ENCODE data around the gene RNF183.

RNF183 gene

DNA sequence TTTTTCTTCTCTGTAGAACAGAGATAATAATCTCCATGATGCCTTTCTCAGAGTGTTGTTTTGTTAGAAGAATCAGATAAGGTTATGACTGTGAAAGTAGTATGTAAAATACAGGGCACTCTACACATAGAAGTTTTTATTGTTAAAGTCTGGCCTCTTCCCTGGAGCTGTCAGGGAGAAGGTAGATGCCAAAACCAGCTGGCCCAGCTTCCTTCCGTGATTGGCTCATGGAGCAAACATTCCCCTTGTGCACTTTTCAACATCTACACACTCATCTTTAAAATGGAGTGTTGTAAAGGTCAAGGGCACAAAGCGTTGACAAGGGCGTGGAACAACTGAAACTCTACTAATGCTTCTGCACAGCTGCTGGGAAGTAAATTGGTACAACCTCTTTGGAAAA, 7.4 kb upstream of the RNF183 start:
- no peak overlapping the region for H3K4me3 ChIP-seq (ENCODE audit: low read length)
- TF ChIP-seq, protein P1, sequence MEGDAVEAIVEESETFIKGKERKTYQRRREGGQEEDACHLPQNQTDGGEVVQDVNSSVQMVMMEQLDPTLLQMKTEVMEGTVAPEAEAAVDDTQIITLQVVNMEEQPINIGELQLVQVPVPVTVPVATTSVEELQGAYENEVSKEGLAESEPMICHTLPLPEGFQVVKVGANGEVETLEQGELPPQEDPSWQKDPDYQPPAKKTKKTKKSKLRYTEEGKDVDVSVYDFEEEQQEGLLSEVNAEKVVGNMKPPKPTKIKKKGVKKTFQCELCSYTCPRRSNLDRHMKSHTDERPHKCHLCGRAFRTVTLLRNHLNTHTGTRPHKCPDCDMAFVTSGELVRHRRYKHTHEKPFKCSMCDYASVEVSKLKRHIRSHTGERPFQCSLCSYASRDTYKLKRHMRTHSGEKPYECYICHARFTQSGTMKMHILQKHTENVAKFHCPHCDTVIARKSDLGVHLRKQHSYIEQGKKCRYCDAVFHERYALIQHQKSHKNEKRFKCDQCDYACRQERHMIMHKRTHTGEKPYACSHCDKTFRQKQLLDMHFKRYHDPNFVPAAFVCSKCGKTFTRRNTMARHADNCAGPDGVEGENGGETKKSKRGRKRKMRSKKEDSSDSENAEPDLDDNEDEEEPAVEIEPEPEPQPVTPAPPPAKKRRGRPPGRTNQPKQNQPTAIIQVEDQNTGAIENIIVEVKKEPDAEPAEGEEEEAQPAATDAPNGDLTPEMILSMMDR (IDR thresholded peaks at IDR 0.05; ENCODE audit: insufficient read depth, low read depth, low read length, missing control alignments) = no peak
- DNase-seq (ENCODE audit: low read depth) = no peak

DNA sequence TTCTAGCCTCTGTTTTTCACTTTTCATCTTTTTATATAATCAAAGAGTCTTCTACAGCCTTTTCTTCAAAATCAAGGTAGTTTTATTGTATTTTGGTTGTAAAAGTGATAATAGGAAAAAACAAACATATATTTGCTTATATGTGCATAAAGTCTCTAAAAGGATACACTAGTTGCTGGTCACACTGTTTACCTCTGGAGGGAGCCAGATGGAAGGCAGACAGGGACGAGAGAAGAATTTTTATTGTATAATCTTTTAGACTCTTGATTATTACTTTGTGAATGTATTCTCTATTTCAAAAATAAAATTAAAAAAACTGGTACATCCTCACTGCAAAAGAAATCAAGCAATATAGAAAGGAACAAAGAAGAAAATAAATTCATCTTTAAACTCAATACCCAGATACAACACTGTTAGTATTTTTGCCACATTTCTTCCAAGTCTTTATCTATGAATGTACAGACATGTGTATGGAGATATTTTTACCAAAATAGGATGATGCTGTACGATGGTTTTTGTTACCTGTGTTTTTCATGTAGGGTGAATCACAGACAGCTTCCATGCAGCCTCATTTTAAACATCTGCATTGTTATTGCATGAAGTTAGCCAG, 6.1 kb upstream of the RNF183 start:
- H3K4me3 ChIP-seq (ENCODE audit: low read length) = no peak overlapping the region
- TF ChIP-seq, protein P1 (IDR thresholded peaks at IDR 0.05; ENCODE audit: insufficient read depth, low read depth, low read length, missing control alignments) = peak; percentile 90
- DNase-seq (ENCODE audit: low read depth) = peak; percentile 60

DNA sequence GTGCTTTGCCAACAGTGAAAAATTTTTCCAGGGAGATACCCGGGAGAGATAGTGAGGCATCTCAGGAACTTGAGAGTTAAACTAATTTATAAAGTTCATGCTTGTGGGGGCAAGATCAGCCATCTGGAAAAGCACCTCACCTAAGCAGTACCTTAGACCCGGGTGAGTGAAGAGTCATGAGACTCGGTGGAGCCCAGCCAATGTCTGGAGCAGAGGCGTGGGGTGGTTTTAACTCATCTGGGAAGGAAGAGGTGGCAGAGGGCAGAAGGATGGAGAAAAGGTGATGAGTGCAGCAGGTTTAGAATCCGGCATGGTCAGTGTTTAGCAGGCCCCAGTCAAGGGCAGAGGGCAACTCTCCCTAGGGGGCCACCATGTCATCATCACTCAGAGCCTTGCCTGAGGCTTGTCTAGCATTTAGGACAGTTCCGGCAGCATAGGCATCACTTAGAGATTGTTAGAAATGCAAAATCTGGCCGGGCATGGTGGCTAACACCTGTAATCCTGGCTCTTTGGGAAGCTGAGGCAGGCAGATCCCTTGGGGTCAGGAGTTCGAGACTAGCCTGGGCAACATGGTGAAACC, 4.3 kb upstream of the RNF183 start:
- TF ChIP-seq, protein P1 (IDR thresholded peaks at IDR 0.05; ENCODE audit: insufficient read depth, low read depth, low read length, missing control alignments) = no peak
- H3K4me3 ChIP-seq (ENCODE audit: low read length) = no peak overlapping the region
- DNase-seq (ENCODE audit: low read depth) = no peak

DNA sequence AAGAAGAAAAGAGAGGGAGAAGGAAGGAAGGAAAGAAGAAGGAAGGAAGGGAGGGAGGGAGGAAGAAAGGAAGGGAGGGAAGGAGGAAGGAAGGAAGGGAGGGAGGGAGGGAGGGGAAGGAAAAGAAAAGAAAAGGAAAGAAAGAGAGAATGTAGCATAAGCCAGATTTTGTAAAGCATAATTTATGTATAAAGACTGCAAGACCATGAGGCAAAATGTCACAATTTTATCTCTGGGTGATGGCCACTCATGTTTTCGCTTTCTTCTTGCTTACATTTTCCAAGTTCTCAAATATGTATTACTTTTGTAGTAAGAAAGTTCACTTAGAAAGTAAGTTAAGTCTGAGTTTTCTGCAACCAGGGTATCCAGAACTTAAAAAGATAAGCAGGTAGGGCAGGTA, 3.4 kb upstream of the RNF183 start:
- DNase-seq (ENCODE audit: low read depth) = no peak
- no peak overlapping the region for H3K4me3 ChIP-seq (ENCODE audit: low read length)
- TF ChIP-seq, protein P1 (IDR thresholded peaks at IDR 0.05; ENCODE audit: insufficient read depth, low read depth, low read length, missing control alignments) = no peak

DNA sequence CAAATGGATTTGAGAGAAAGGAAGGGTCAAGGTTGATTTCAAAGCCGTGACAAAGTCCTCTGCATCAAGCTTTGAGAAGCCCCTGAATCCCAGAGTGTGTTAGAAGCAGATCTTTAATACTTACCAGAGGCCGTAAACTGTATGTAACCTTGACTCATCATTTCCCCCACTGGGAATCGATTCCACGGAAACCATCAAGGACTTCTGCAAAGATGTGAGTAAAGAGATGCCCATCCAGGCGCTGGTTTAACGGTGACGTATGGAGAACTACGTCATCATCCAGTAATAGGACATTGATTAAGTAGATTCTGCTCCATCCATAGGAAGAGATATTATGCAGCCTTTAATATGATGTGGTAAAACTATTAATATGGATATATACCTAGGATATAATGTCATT, 1.6 kb downstream of the RNF183 start:
- H3K4me3 ChIP-seq (ENCODE audit: low read length) = no peak overlapping the region
- DNase-seq (ENCODE audit: low read depth) = no peak
- TF ChIP-seq, protein P1 (IDR thresholded peaks at IDR 0.05; ENCODE audit: insufficient read depth, low read depth, low read length, missing control alignments) = no peak

DNA sequence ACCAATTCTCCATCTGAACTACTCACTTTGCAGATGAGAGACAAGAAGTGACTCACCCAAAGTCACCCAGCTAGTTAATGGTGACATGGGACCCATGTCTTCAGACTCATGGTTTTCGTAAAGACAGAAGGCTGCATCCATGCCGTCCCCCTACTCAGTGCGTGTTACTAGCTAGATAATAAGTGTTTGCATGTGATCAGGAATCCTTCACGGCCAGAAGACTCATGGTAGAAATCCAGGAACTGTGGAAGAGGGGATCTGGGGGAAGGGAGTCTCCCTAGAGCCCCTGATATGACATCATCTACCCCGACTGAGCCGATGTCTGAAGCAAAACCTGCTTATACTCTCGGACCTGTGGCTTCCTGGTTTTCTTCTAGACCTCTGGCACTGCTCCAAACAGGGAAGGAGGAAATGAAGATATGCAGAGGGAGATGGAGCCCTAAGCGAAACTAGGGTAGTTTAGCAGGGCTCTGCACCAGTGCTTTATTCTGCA, 3.3 kb downstream of the RNF183 start:
- H3K4me3 ChIP-seq (ENCODE audit: low read length) = no peak overlapping the region
- TF ChIP-seq, protein P1 (IDR thresholded peaks at IDR 0.05; ENCODE audit: insufficient read depth, low read depth, low read length, missing control alignments) = no peak
- peak; percentile 21 for DNase-seq (ENCODE audit: low read depth)

Data from epithelial cell of esophagus (primary cell).